PC-9 (cell line): Measurements from ENCODE around the gene B4GALNT3.

Source experiments
- CTCF ChIP-seq: fragments of 200-600 bp; sonication (generic); conservative IDR thresholded peaks from 2 replicates; pipeline ENCODE4 v1.6.1; 2017; ENCODE audit warnings: mixed run types, antibody characterized with exemption, mild to moderate bottlenecking, moderate library complexity
- EZH2 ChIP-seq: fragments of 200-600 bp; sonication (generic); IDR thresholded peaks from 2 replicates; pipeline ENCODE4 v1.8.0; 2017; ENCODE audit warnings: antibody characterized with exemption, low read depth

- TF ChIP-seq CTCF (no peak), EZH2 (no peak)
Measured at GRCh38 chr12:549476-550082, 89.8 kb downstream of the B4GALNT3 start.
